NCI-H446 (cell line): ENCODE measurements around the gene OR2Y1.
A peak's percentile ranks its signal among the peaks of the same experiment; 100 is the strongest.
"Not testable (repeated sequence)": the region's sequence is repeated elsewhere in the genome, so short reads cannot be mapped to it uniquely, and the experiment has no call there.

Source experiments
- DNase-seq, 2 experiments: peaks; one replicate each; lab custom pipeline; 2025; lab: John Stamatoyannopoulos, UW

Gene OR2Y1

DNA sequence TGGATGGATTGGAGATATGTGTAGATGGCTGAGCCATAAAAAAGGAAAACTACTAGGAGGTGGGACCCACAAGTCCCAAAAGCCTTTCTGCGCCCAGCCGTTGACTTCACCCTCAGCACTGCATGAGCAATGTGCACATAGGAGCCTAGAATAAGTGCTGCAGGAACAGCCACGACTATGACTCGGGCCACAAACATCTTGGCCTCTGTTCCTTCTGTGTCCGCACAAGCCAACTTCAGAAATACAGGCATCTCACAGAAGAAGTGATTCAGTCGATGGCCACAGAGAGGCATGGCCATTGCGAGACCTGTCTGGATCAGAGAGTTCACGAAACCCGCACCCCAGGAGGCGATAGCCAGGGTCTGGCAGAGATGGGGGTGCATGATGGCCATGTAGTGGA lies 587 bp downstream of the OR2Y1 start:
- no peak for DNase-seq

- no peak for DNase-seq
These were observed 3.3 kb downstream of the OR2Y1 start for GRCh38 chr5:180736536-180736935.

GRCh38 chr5:180724944-180725343 lies 14.9 kb downstream of the OR2Y1 start:
- DNase-seq, result no peak

- DNase-seq, result no peak
These were observed 15.9 kb downstream of the OR2Y1 start for GRCh38 chr5:180723936-180724335.

- no peak for DNase-seq
These were observed 19.4 kb downstream of the OR2Y1 start for GRCh38 chr5:180720486-180720885.

DNA sequence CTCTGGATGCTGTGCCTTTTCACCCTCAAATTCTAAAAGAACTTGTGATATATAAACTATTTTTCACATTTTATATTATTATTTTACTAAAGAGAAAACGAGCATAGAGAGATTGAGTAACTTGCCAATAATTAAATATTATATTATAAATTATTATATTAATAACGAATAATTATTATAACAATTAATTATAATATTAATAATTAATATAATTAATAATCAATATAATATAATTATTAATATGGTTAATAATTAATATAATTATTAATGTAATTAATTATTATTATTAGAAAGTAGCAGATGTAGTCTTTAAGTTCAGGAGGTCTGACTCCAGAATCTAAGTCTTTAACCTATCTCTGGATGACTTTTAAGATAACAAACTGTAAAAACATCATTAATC lies 20.1 kb downstream of the OR2Y1 start:
- DNase-seq, result no peak

DNA sequence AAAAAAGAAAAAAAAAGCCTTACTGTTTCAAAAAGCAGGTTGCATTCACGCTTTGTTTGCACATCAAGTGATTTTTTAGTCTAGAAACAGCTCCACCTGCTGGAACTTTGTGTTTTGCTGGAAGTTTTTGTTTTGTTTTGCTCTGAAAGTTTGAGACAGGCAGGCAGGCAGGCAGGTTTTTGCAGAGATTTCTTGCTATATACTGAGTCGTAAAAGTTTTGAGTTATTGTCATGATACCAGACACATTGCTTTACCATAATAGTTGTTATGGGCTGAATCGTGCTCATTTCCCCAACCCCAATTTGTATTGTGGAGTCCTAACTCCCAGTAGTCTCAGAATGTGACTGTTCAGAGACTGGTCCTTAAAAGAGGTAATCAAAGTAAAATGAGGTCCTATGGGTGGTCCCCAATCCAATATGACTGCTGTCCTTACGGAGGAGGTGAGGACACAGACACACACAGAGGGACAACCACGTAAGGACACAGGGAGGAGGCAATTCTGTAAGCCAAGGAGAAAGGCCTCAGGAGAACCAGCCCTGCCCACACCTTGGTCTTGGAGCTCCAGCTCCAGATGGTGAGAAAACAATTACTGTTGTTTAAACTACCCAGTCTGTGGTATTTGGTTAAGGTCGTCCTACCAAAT lies 20.9 kb downstream of the OR2Y1 start:
- peak in 1 of 2 experiments; percentile 13 for DNase-seq

GRCh38 chr5:180717989-180718388 lies 21.9 kb downstream of the OR2Y1 start:
- DNase-seq, result no peak

GRCh38 chr5:180704362-180704761 lies 35.5 kb downstream of the OR2Y1 start:
- no peak for DNase-seq

DNA sequence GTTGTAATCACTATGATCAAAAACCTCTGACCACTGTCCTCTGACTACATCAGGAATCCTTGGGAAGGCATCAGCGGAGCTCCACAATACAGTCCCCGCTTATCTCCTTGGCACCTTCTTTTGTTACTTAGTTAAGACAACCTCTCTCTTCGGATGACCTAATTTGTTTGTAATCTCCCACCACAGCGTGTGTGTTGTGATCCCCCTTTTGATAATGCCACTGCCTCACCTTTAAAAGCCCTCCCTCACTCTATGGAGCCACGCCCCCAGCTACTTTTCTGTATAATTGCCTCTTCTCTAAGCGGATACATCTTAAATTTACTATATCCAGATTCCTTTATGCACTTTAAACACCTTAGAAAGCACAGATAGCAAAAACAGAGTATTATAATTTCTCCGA lies 35.9 kb downstream of the OR2Y1 start:
- DNase-seq, result no peak

- DNase-seq, result not testable (repeated sequence)
These were observed 36.5 kb downstream of the OR2Y1 start for GRCh38 chr5:180703371-180703770.

- DNase-seq, result not testable (repeated sequence)
These were observed 39.4 kb downstream of the OR2Y1 start for GRCh38 chr5:180700440-180700839.

GRCh38 chr5:180699042-180699441 lies 40.8 kb downstream of the OR2Y1 start:
- DNase-seq, result no peak

DNA sequence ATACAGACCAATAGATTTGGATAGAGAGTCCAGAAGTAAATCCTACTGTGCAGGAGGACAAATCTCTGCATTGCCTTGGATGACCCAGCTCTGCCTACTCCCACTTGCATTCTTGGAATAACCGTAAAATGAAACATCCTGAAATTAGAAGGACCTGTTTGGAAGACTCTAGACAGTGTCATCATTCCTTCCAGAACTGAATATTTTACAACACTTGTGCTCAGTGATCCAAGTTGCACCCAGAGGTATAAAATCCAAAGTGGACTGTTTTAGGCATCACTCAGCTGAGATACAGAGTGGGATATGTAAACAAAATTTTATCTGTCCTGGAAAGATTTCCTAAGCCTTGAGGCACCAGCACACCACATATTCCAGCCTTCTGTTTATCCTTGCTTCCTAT lies 43.7 kb downstream of the OR2Y1 start:
- no peak for DNase-seq

GRCh38 chr5:180692429-180692828 lies 47.4 kb downstream of the OR2Y1 start:
- no peak for DNase-seq

DNA sequence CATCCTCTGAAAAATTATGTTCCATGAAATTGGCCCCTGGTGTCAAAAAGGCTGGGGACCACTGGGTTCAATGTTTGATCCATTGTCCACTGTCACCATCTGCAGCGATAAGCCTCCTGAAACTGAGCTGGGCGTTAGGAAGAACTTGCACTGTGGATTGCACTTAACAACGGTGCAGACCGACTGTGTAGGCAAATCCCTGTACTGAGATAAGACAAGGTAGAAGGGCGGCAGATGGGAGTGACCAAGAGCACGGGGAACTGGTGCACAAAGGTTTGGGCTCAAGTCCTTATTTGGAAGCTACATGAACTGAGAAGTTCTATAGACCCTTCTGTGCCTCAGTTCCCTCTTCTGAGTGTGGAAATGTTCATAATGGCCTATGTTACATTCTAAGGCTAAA lies 48.8 kb downstream of the OR2Y1 start:
- no peak for DNase-seq

GRCh38 chr5:180690562-180690961 lies 49.3 kb downstream of the OR2Y1 start:
- no peak for DNase-seq

- DNase-seq, result no peak
These were observed 50.1 kb downstream of the OR2Y1 start for GRCh38 chr5:180689775-180690174.
